ENCODE measurements around the gene KRT16. TPM values are rescaled to one million over a fixed set of nuclear protein-coding genes. Genes with fewer than 3 reads are reported as not detected.
"Not testable (repeated sequence)": the region's sequence is repeated elsewhere in the genome, so short reads cannot be mapped to it uniquely, and the experiment has no call there.

KRT16 gene
- total RNA-seq, 4 donors from 2014 or later = 65.7 to 772 (median 341) TPM

DNA sequence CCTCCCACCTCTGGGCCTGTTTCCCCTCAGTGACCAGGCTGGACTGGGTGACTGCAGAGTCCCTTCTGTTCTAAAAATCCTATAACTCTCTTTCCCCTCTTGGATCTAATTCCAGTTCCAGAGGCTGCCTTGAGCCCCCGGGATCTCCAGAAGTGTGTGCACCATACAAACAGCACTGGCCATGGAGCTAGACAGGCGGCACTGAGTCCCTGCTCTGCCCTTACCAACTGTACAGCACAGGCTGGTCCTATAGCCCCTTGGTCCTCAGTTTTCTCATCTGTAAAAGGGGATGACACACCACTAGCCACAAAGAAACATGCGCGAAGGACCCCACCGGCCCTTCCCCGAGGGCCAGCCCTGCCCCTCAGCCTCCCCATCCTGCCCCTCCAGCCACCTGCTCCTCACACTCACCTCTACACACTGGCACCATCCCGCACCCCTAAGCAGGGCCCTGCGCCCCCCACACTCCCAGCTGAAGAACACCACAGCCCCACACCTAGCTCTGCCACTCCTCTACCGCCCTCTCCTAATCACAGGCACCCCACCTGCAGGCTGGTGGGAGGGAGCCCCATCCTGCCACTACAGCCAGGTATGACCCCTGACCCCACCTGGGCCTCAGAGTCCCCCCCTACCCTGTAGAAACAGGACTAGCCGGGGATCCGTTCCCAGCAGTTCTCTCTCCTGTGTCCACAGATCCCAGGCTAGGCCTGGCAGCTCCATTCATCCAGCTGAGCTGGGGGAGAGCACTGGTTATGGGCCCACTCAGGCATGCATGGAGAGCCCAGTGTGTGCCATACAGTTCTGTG lies 913 bp upstream of the KRT16 start:
- Histone ChIP-seq H3K4me3 (no peak overlapping the region), H3K9me3 (no peaks in the 10 kb centered on the region), H3K27ac (no peak overlapping the region), H3K36me3 (no peaks in the 10 kb centered on the region), H3K27me3 (peaks cover 13% of the 10 kb centered on the region), H3K4me1 (peaks cover 15% of the 10 kb centered on the region)
- TF ChIP-seq POLR2A (IDR thresholded peaks at IDR 0.05) (no peak), CTCF (IDR thresholded peaks at IDR 0.05) (no peak), POLR2AphosphoS5 (IDR thresholded peaks at IDR 0.05) (no peak), EP300 (IDR thresholded peaks at IDR 0.05) (no peak)
- 83% methylated on average over 11 of the region's 11 CpGs for WGBS
- DNase-seq (ENCODE audit: low spot score in 2 of 2) = peak in 1 of 2 donors; percentile 56

DNA sequence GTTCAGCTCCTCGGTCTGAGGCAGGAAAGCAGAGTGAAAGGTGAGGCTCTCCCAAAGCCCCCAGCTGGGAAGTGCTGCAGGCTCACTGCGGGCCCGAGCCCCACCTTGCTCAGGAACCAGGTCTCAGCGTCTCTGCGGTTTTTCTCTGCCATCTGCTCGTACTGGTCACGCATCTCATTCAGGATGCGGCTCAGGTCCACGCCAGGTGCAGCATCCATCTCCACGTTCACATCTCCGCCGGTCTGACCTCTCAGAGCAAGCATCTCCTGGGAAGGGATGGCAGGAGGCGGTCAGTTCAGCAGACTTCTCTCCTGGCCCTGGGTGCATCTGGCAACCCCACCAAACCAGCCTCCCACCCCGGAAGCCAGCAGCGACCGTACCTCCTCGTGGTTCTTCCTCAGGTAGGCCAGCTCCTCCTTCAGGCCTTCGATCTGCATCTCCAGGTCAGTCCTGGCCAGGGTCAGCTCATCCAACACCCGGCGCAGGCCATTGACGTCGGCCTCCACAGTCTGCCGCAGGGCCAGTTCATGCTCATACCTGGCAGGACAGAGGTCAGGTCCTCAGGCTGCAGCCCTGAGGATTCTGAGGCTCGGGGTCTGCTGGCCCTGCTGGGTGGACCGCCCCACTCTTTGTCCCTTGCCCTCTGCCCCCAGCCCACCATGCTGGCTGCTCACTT lies 1.5 kb downstream of the KRT16 start:
- Histone ChIP-seq H3K4me3 (no peak overlapping the region), H3K36me3 (no peaks in the 10 kb centered on the region), H3K4me1 (peaks cover 9% of the 10 kb centered on the region), H3K27ac (no peak overlapping the region), H3K9me3 (no peaks in the 10 kb centered on the region), H3K27me3 (peaks cover 5% of the 10 kb centered on the region)
- peak in 1 of 2 donors; percentile 55 for DNase-seq (ENCODE audit: low spot score in 2 of 2)
- TF ChIP-seq CTCF (IDR thresholded peaks at IDR 0.05) (no peak), POLR2A (IDR thresholded peaks at IDR 0.05) (no peak), POLR2AphosphoS5 (IDR thresholded peaks at IDR 0.05) (no peak), EP300 (IDR thresholded peaks at IDR 0.05) (no peak)
- WGBS = 89% methylated on average over 23 of the region's 25 CpGs

DNA sequence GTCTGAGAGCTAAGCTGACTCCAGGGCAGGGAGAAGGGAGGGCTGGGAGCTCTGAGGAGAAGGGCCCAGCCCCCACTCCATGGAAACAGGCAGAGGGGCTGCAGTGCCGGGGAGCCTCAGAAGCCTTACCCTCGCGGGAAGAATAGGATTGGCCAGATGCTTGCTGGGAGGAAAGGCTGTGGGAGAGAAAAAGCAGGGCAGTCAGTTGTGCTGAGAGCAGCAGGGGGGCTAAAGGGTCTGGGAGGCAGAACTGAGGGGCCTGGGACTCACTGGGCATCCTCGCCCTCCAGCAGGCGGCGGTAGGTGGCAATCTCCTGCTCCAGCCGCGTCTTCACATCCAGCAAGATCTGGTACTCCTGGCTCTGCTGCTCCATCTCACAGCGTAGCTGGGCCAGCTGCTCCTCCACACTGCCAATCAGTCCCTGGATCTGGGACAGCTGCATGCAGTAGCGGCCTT lies 2.5 kb downstream of the KRT16 start:
- not testable (repeated sequence) for H3K36me3 ChIP-seq, H3K9me3 ChIP-seq, H3K27me3 ChIP-seq, H3K4me3 ChIP-seq, H3K27ac ChIP-seq, H3K4me1 ChIP-seq
- peak in 1 of 2 donors; percentile 51 for DNase-seq (ENCODE audit: low spot score in 2 of 2)
- 67% methylated on average over 10 of the region's 10 CpGs for WGBS

- not testable (repeated sequence) for DNase-seq (ENCODE audit: low spot score in 2 of 2); H3K27me3 ChIP-seq
Observed at GRCh38 chr17:41606930-41607329, 5.6 kb downstream of the KRT16 start.

GRCh38 chr17:41602524-41602923 lies 10.0 kb downstream of the KRT16 start:
- WGBS = 76% methylated on average over 2 of the region's 2 CpGs
- no peaks in the 10 kb centered on the region for H3K36me3 ChIP-seq
- no peaks in the 10 kb centered on the region for H3K4me1 ChIP-seq
- H3K4me3 ChIP-seq = no peak overlapping the region
- TF ChIP-seq CTCF (IDR thresholded peaks at IDR 0.05) = no peak
- TF ChIP-seq POLR2A (IDR thresholded peaks at IDR 0.05) = no peak
- no peak for TF ChIP-seq EP300 (IDR thresholded peaks at IDR 0.05)
- no peak for TF ChIP-seq POLR2AphosphoS5 (IDR thresholded peaks at IDR 0.05)
- H3K9me3 ChIP-seq = no peaks in the 10 kb centered on the region
- no peak for DNase-seq (ENCODE audit: low spot score in 2 of 2)
- H3K27ac ChIP-seq = no peak overlapping the region
- H3K27me3 ChIP-seq = no peaks in the 10 kb centered on the region

More at GRCh38 chr17:41606930-41607329, 5.6 kb downstream of the KRT16 start:
- H3K4me3 ChIP-seq, H3K27ac ChIP-seq, H3K36me3 ChIP-seq, H3K9me3 ChIP-seq, H3K4me1 ChIP-seq: not testable (repeated sequence)
- WGBS = 70% methylated on average over 4 of the region's 4 CpGs

- no peaks in the 10 kb centered on the region for H3K36me3 ChIP-seq
- peaks cover under 1% of the 10 kb centered on the region for H3K27me3 ChIP-seq
- no peaks in the 10 kb centered on the region for H3K4me1 ChIP-seq
- DNase-seq (ENCODE audit: low spot score in 2 of 2) = no peak
- no peaks in the 10 kb centered on the region for H3K9me3 ChIP-seq
- TF ChIP-seq CTCF (IDR thresholded peaks at IDR 0.05) = no peak
- TF ChIP-seq POLR2AphosphoS5 (IDR thresholded peaks at IDR 0.05) = no peak
- no peak overlapping the region for H3K27ac ChIP-seq
- 75% methylated on average over 4 of the region's 4 CpGs for WGBS
- H3K4me3 ChIP-seq = no peak overlapping the region
Observed at GRCh38 chr17:41600318-41600717, 12.2 kb downstream of the KRT16 start.
